HG02870 (cell line): ENCODE measurements around the gene RAB4A.
"Not testable (repeated sequence)": the region's sequence is repeated elsewhere in the genome, so short reads cannot be mapped to it uniquely, and the experiment has no call there.

Experiments
- ATAC-seq: cut with Tn5 transposase; IDR thresholded peaks from one replicate; pipeline ENCODE4 v1.9.1; 2021; ENCODE audit warnings: mild to moderate bottlenecking, moderate library complexity; ENCODE audit not compliant: unreplicated experiment

Gene RAB4A

DNA sequence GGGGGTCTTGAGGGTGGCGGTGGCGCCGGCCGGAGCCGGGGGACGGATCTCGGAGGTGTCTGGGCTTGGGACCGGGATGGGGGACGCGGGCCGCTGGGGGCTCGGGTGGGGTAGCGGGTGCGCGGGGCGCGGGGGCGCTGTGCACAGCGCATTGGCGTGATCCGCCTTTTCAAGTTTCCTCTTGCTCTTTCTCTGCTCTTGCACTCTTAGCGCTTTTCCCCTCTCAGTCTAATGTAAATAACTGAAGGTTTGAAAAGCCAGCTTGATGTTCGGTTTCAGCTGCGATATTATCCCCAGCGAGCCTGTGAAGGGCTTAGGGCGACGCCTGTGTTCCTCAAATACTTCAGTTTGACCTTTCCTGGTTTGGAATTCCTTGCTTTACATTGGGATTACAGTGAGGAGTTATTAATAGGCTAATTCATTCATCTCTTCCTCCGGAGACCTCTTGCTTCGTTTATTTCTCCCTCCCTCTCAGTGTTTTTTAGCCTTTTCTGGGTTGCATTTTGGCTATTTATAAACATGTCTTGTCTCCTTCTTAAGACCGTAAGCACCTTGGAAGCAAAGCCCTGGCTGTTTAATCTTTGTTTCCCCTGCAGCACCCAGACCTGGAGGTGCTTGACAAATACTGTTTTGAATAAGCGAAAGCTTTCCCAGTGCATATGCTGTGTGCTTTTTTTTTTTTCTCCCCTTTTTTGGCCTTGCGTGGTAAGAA lies 693 bp downstream of the RAB4A start:
- peak; percentile 47 for ATAC-seq

DNA sequence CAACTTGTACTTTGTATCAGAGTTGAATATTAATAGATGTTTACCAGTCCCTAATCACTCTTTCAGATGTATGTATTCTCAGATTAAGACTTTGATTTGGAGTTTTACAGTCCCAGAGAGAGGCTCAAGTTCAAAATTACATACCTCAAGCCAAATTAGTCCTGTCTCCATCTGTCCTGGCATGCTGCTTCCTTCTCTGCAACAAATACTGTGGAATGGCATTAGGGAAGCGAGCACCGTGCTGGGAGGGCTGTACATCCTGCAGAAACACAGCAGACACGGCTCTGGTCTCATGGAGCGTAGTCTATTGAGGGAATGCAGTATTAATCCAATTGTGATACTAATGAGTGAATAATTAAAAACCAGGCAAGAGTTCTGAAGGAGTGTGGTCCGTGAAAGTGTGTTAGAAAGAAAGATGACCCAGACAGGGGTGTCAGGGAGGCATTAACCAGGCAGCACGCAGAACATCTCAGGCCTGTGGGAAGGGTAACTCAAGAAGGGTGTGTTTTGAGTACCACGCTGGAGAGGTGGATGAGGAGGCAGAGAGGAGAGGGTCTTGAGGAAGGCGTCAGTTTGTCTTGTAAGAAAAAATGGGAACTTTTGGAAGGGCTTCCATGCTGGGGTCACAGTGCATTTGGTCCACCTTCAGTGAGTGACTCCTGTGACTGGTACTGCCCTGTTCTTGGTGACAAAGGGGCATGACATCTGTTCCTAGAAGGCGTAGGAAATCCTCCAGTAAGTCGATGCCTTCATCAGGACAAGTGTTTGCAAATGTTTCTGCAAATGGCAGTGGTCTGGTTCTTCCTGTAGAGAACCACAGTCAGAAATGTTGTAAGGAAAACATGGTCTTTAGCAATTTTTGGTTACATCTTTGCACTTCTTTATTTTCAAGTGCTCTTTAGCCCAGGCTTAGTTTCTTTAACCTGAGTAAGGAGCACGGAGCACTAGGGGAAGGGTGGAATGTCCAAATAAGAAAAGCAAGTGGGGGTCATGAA lies 1.6 kb downstream of the RAB4A start:
- ATAC-seq, result no peak

DNA sequence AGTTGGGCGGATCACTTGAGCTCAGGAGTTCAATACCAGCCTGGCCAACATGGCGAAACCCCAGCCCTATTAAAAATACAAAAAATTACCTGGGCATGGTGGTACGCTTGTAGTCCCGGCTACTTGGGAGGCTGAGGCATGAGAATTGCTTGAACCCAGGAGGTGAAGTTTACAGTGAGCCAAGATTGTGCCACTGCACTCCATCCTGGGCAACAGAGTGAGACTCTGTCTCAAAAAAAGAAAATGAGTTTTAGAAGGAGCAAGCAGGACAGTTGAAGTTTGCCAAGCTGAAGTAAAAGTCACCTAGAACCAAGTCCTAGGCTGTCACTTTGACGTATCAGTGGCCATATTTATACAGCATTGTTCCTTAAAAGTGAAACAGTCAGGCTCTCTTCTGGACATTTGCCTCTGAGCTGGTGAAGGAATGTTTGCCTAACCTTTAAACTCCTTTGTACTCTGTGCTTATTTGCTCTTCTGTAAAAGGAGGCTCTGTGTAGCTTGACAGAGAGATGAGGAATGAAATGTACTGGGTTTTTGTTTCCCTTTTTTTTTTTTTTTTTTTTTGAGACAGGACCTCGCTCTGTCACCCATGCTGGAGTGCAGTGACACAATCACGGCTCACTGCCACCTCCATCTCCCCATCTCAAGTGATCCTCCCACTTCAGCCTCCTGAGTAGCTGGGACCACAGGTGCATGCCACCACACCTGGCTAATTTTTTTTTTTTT lies 2.8 kb downstream of the RAB4A start:
- ATAC-seq, result no peak

DNA sequence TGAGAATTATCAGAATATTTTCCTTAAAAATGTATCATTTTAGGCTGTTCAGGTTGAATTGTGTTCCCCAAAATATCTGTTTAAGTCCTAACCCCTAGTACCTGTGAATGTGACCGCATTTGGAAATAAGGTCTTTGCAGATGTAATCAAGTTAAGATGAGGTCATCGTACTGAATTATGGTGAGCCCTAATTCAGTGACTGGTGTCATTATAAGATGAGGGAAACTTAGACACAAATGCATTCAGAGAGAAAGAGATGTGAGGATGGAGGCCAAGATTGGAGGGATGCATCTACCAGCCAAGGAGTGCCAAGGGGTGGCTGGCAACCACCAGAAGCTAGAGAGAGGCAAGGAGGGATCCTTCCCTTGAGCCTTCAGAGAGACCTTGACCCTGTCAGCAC lies 4.1 kb downstream of the RAB4A start:
- no peak for ATAC-seq

DNA sequence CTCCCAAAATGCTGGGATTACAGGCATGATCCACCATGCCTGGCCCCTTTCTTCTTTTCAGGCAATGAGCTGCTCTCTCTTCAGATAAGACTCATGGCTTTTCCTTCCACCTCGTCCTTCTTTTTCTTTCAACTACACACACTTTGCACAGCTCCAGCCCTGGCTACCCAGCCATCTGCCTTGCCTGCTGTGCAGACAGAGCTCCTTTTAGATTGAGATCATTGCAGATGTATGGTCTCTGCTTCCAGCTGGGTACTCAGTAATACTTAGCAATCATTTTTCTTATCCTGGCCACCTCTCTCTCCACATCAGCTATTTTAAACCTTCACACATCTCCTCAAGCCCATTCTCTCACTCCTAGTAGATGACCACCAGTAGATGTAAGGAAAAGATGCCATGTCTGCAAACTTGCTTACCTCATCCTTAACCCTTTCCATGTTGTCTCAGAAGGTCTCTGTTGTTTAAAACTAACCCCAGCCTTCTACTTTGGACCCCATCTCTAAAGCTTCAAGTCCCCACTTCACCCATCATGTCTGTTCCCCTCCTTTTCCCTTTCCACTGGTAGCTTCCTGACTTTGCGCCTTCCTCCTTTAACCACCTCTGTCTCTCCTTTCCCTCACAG lies 7.3 kb downstream of the RAB4A start:
- ATAC-seq, result no peak

DNA sequence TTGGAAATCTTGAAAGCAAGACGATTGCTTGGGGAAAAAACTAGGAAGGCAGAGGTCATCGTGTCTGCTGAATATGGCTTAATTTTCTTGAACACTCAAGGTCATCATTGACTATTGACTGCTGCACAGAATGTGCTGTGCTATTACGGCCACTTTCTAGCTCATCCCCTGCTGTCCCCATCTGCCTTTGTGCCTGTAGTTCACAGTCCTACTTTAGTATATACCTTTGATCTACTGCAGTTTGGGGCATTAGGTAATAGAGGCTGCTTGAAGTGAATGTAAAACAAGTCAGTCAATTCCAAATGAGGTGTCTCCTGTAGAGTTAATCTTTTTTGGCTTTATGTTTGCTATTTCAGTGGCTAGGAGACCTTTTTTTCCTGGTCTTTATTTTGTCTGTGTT lies 8.3 kb downstream of the RAB4A start:
- ATAC-seq, result no peak

DNA sequence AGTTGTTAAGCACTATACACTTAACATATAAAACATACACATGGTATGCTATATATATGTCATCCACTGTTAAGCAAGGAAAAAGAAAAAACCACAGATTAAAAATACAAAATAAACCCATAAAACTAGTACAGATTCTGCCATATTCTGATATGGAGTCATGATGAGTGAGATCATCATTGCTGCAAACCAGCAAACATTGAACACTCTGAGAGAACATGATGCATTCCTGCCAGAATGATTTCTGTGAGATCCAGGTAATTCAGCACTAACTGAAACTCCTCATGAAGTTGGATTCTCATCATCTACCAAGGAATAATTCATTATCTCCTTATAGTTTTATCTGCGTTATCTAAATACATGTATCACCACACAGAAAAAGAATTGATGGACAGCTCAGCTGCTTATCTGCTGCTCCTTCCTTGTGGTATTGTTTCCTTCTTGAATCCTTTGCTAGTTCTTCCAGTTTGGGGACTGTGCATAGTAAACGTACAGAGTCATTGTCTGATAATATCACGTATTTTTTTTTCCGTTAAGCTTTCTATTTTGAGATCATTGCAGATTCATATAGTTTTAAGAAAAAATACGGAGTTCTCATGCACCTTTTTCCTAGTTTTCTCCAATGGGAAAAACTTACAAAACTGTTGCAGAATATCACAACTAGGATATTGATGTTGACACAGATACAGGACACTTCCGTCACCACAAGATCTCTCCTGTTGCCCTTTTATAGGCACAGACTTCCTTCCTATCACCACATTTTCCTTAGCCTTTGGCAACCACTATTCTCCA lies 9.3 kb downstream of the RAB4A start:
- no peak for ATAC-seq

DNA sequence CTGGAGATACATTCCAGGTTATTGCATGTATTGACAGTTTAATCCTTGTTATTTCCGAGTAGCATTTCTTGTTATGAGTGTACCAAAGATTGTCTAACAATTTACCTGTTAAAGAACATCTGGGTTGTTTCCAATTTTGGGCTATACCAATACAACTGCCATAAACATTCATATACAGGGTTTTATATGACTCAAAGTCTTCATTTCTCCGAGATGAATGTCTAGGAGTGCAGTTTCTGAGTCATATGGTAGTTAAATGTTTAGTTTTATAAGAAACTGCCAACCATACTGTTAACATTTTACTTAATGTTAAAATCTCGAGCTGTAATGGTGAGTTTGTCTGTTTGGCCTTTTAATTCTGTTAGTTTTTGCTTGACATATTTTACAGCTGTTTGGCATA lies 10.0 kb downstream of the RAB4A start:
- ATAC-seq, result no peak

DNA sequence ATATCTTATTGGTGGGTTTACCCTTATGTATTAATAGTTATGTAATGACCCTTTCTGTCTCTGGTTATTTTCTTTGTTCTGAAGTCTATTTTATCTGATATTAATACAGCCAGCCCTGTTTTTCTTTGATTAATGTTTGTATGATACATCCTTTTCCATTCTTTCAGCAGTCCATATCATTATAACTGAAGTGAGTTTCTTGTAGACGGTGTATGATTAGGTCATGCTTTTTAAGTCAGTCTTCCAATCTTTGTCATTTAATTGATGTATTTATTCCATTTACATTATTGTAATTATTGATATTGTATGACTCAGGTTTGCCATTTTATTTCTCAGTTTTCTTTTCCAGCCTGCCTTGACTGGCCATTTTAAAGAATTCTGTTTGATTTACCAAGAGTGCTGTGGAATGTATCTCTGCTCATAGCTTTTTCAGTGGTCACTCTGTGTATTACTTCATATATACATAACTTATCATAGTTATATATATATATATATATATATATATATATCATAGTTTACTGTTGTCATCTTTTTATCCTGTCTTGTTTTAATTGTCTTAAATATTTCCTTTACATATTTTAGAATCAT lies 10.5 kb downstream of the RAB4A start:
- no peak for ATAC-seq

DNA sequence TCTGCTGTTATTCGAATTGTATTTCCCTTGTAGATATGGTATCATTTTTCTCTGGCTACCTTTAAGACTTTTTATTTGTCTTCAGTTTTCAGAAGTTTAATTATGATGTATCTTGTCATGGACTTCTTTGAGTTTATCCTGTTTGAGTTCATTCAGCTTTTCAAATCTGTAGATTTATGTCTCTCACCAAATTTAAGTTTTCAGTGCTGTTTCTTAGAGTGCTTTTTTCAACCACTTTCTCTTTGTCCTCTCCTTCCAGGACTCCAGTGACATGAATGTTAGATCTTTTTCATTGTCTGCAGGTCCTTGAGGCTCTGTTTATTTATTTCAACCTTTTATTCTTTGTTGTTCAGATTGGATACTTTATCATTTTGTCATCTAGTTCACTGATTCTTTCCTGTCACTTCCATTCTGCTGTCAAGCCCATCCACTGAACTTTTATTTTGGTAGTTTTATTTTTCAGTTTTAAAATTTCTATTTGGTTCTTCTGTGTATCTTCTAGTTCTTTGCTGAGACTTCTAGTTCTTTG lies 11.4 kb downstream of the RAB4A start:
- ATAC-seq, result no peak

DNA sequence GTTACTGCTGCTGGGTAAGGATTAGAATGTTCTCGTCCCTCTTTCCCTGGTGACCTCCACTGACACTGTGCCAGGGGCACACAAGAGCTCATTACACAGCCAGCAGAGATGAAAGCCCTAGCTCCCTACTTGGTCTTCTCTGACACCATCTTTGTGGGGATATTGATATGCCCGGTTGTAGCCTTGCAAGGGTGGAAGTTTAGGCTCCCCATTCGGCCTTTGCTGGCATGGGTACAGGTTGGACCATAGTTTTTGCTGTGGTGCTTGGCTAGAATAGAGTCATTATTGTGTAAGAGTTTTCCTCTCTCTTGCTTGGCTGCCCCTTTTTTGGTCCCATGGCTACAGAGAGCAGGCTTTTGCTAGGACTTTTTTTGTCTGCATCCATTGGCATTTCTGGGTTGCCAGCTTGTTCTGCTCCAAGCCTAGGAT lies 12.3 kb downstream of the RAB4A start:
- ATAC-seq, result no peak

DNA sequence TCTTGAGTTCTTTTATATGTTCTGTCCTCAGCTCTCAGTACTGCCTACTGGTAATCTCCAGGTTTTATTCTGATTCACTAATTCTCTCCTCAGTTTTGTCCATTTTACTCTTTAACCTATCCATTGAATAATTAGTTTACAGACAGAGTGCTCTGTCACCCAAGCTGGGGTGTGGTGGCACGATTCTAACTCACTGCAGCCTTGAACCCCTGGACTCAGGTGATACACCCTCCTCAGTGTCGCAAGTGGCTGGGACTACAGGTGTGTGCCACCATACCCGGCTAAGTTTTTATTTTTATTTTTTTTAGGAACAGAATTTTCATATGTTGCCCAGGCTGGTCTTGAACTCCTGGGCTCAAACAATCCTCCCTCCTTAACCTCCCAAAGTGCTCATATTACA lies 14.0 kb downstream of the RAB4A start:
- ATAC-seq, result no peak

DNA sequence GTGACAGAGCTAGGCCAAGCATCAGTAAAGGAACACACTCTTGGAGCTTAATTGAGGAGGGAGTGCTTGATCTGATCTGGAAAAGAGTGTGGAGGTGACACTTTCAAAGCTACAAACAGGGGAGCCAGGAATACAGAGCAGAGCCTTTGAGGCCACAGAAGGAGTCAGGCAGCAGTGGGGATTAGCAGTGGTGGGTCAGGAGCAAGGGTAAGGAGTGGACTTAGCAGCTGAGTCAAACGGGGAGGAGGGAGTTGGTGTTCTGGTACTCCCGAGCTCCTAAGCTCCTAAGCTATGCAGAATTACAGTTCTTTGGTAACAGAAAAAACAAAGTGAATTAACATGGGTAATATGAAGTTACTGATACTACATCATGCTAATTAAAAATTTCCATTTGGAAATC lies 14.5 kb downstream of the RAB4A start:
- no peak for ATAC-seq

DNA sequence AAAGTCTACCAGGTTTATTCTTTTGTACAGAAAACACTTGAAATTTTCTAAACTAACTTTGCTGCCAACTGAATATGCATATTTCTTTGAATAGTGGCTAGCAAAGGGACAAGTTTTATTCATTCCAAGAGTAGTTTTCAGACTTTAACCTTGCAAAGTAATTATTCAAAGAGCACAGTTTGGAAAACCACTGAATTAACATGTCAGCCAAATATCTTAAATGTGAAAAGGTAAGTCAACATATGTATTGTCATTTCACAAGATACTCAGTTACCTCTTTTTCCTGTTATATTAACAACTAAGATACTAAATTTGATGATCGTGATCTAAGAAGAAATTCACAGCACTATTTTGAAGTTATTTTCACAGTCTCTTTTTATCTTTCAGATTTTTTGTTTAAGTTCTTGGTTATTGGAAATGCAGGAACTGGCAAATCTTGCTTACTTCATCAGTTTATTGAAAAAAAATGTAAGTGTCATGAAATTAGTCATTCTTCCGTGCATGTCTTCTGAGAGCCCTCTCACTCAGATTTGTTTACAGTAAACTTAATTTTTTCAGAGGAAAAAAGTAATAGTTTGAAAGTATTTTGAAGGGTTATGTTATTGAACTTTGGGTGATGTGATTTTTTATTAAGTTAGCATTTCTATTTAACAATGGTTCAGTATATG lies 15.3 kb downstream of the RAB4A start:
- no peak for ATAC-seq

DNA sequence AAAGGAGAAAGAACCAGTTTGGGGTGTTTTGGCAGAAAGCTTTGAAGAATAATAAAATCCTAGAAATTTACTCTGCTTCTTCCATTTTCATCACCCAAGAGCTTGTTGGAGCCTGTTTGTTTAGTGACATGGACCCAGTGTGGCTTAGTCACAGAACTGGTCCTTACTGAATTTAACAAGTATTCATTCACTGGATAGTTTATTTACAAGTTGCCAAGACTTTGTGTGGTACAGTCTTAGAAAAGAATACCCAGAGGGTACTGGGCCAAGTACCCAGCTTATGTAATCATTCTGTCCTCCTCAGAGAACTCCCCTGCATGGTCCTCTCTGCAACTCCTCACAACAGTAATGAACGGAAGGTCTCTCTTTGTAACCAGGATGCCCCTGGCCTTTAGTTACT lies 16.4 kb downstream of the RAB4A start:
- no peak for ATAC-seq

DNA sequence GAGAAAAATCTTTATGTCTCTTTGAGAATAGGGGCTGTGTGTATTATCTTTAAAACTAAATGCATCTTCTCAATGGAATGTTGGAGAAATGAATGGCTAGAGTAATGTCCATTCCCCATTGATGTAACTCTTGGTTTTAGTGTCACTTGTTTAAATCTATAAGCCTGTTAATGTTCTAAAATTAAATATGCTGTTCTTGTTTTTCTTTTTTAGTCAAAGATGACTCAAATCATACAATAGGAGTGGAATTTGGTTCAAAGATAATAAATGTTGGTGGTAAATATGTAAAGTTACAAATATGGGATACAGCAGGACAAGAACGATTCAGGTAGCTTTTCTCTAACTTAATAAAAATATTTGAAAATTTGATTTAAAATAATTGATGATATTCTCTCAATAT lies 17.6 kb downstream of the RAB4A start:
- no peak for ATAC-seq

DNA sequence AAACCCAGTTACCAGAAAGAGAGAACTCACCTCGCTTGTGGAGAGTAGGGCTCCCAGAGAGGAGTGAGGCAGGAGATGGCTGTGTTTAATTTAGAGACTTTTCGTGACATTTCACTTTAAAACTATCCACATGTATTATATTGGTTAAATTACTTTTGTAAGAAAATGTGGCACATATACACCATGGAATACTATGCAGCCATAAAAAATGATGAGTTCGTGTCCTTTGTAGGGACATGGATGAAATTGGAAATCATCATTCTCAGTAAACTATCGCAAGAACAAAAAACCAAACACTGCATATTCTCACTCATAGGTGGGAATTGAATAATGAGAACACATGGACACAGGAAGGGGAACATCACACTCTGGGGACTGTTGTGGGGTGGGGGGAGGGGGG lies 20.8 kb downstream of the RAB4A start:
- ATAC-seq, result not testable (repeated sequence)

DNA sequence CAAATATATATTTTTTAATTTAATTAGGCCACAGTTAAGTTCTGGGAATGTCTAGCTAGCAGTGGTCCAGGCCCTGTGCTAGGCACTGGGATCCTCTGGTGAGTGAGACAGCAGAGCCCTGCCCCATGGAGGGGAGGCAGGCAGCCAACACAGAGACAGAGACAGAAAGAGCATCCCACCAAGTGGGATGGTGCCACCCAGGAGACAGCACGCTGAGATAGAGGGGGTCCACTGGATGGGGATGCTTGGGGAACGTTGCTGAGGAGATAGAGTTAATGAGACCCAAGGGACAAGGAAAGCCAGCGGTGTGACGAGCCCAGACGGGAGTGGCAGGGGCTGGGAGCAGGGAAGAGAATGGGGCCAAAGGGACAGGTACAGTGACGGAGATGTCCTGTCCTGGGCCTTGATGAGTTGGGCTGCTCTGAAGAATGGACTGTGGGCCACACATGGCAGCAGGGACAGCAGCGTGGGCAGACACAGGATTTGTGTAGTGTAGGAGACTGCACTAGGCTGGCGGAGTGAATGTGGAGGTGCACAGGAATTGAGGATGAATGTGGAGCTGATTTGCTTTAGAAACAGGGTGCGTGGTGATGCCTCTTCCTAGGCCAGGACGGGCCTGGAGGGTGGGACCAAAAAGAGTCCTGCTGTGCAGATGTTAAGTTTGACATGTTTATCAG lies 22.8 kb downstream of the RAB4A start:
- no peak for ATAC-seq
